HG03354 (cell line): ENCODE measurements around the gene C13orf46.

ENCODE experiments used
- ATAC-seq: cut with Tn5 transposase; IDR thresholded peaks from one replicate; pipeline ENCODE4 v1.9.1; 2021; ENCODE audit warnings: mild to moderate bottlenecking; ENCODE audit not compliant: unreplicated experiment, poor library complexity, severe bottlenecking

Gene C13orf46

GRCh38 chr13:113962386-113962785 is 11.5 kb downstream of the C13orf46 start:
- no peak for ATAC-seq

GRCh38 chr13:113960276-113960948 is 13.5 kb downstream of the C13orf46 start:
- ATAC-seq = no peak

GRCh38 chr13:113959198-113959597 is 14.7 kb downstream of the C13orf46 start:
- no peak for ATAC-seq

GRCh38 chr13:113958373-113958772 is 15.5 kb downstream of the C13orf46 start:
- no peak for ATAC-seq

GRCh38 chr13:113956571-113956970 is 17.3 kb downstream of the C13orf46 start:
- ATAC-seq = no peak

- no peak for ATAC-seq
These were observed 18.2 kb downstream of the C13orf46 start for GRCh38 chr13:113955691-113956090.

GRCh38 chr13:113955235-113955634 is 18.6 kb downstream of the C13orf46 start:
- no peak for ATAC-seq

- no peak for ATAC-seq
These were observed 19.6 kb downstream of the C13orf46 start for GRCh38 chr13:113954046-113954835.

GRCh38 chr13:113953561-113953960 is 20.3 kb downstream of the C13orf46 start:
- ATAC-seq = no peak

- no peak for ATAC-seq
These were observed 20.8 kb downstream of the C13orf46 start for GRCh38 chr13:113952983-113953520.

GRCh38 chr13:113952151-113952982 is 21.5 kb downstream of the C13orf46 start:
- ATAC-seq = no peak

- peak; percentile 79 for ATAC-seq
These were observed 22.5 kb downstream of the C13orf46 start for GRCh38 chr13:113951246-113951999.

- ATAC-seq = peak; percentile 25
These were observed 23.2 kb downstream of the C13orf46 start for GRCh38 chr13:113950451-113951245.

- no peak for ATAC-seq
These were observed 24.3 kb downstream of the C13orf46 start for GRCh38 chr13:113949546-113949945.

- no peak for ATAC-seq
These were observed 25.7 kb downstream of the C13orf46 start for GRCh38 chr13:113948034-113948742.

- ATAC-seq = no peak
These were observed 26.4 kb downstream of the C13orf46 start for GRCh38 chr13:113947311-113948033.

GRCh38 chr13:113946409-113947181 is 27.3 kb downstream of the C13orf46 start:
- no peak for ATAC-seq
